Activated T-cell treated with anti-CD3 and anti-CD28 coated beads, Interleukin-2, amount 50 U/mL, for 72 hours (primary cell): Measurements from ENCODE around the gene RPL32. TPM values are rescaled to one million over a fixed set of nuclear protein-coding genes. Genes with fewer than 3 reads are reported as not detected.

Experiments used
- ATAC-seq, 2 donors: fragments of 150-1000 bp; cut with Tn5 transposase; replicated peaks in 1 of 2; 2 replicates each; pipeline ENCODE4 v1.10.0; 2021; ENCODE audit warnings: moderate library complexity in 2 of 2, mild to moderate bottlenecking in 1 of 2
- DNase-seq, 2 donors: peaks; one replicate each; pipeline ENCODE4 v3.0.0; 2021 to 2022; ENCODE audit warnings: mixed read lengths in 1 of 2
- H3K27ac Mint-ChIP-seq: one replicate; pipeline ENCODE4 v1.8.0; 2022; ENCODE audit warnings: mild to moderate bottlenecking, moderate library complexity, mixed read lengths
- H3K27me3 Mint-ChIP-seq: one replicate; pipeline ENCODE4 v1.8.0; 2022; ENCODE audit warnings: low read depth, mixed read lengths
- H3K36me3 Mint-ChIP-seq, 2 donors: one replicate each; pipeline ENCODE4 v1.8.0; 2022; ENCODE audit warnings: mixed read lengths in 2 of 2, mild to moderate bottlenecking in 1 of 2; ENCODE audit not compliant: insufficient read depth in 2 of 2
- H3K4me1 Mint-ChIP-seq: one replicate; pipeline ENCODE4 v1.8.0; 2022; ENCODE audit warnings: low read depth, mixed read lengths
- H3K4me3 Mint-ChIP-seq, 2 donors: one replicate each; pipeline ENCODE4 v1.8.0; 2022; ENCODE audit warnings: mild to moderate bottlenecking in 2 of 2, mixed read lengths in 2 of 2, moderate library complexity in 2 of 2
- H3K9me3 Mint-ChIP-seq, 2 donors: one replicate each; pipeline ENCODE4 v1.8.0; 2022; ENCODE audit warnings: mixed read lengths in 2 of 2
- total RNA-seq, 2 donors: library from RNA; stranded (reverse); gene quantifications; one replicate each; pipeline ENCODE4 v1.2.3, GENCODE V29; 2022

RPL32 gene
- total RNA-seq, 2 donors from 2014 or later = 2,781 to 2,931 TPM

GRCh38 chr3:12878141-12878574, 36.8 kb upstream of the RPL32 start:
- Mint-ChIP-seq H3K4me1 (no peaks in the 10 kb centered on the region), H3K27ac (no peak overlapping the region), H3K36me3 (no peaks in the 10 kb centered on the region), H3K9me3 (no peaks in the 10 kb centered on the region), H3K4me3 (no peak overlapping the region), H3K27me3 (peaks cover 15% of the 10 kb centered on the region)
- no peak for ATAC-seq
- DNase-seq = no peak

- no peak for ATAC-seq
- H3K4me1 Mint-ChIP-seq = no peaks in the 10 kb centered on the region
- H3K36me3 Mint-ChIP-seq = no peaks in the 10 kb centered on the region
- no peak overlapping the region for H3K27ac Mint-ChIP-seq
- H3K9me3 Mint-ChIP-seq = no peaks in the 10 kb centered on the region
- no peak for DNase-seq
- H3K27me3 Mint-ChIP-seq = peaks cover 15% of the 10 kb centered on the region
- no peak overlapping the region for H3K4me3 Mint-ChIP-seq
These were observed 35.7 kb upstream of the RPL32 start for GRCh38 chr3:12877040-12877439.

- no peaks in the 10 kb centered on the region for H3K4me1 Mint-ChIP-seq
These were observed 34.8 kb upstream of the RPL32 start for GRCh38 chr3:12875857-12876836.

GRCh38 chr3:12871404-12871983, 30.1 kb upstream of the RPL32 start:
- ATAC-seq = no peak

More at GRCh38 chr3:12875857-12876836, 34.8 kb upstream of the RPL32 start:
- Mint-ChIP-seq H3K36me3 (no peaks in the 10 kb centered on the region), H3K4me3 (peak overlapping the region in 1 of 2 donors; percentile 24), H3K27ac (no peak overlapping the region), H3K9me3 (no peaks in the 10 kb centered on the region), H3K27me3 (peaks cover 18% of the 10 kb centered on the region)
- ATAC-seq (peak; percentile 62 to 68), DNase-seq (peak; percentile 19 to 35)

GRCh38 chr3:12870942-12871341, 29.6 kb upstream of the RPL32 start:
- H3K4me3 Mint-ChIP-seq = peak overlapping the region in 1 of 2 donors; percentile 36
- no peak overlapping the region for H3K27ac Mint-ChIP-seq
- no peaks in the 10 kb centered on the region for H3K9me3 Mint-ChIP-seq
- DNase-seq (peak; percentile 12 to 29), ATAC-seq (peak in 1 of 2 donors; percentile 47)
- peaks cover 43% of the 10 kb centered on the region for H3K27me3 Mint-ChIP-seq
- H3K4me1 Mint-ChIP-seq = peaks cover 10% of the 10 kb centered on the region
- H3K36me3 Mint-ChIP-seq = no peaks in the 10 kb centered on the region

More at GRCh38 chr3:12871404-12871983, 30.1 kb upstream of the RPL32 start:
- Mint-ChIP-seq H3K4me1 (peaks cover 10% of the 10 kb centered on the region), H3K4me3 (no peak overlapping the region), H3K36me3 (no peaks in the 10 kb centered on the region), H3K27ac (no peak overlapping the region), H3K27me3 (peaks cover 43% of the 10 kb centered on the region), H3K9me3 (no peaks in the 10 kb centered on the region)
- DNase-seq = no peak

- peaks cover 29% of the 10 kb centered on the region for H3K27me3 Mint-ChIP-seq
- ATAC-seq (peak; percentile 63 to 65), DNase-seq (peak; percentile 53 to 58)
- peaks cover 2% of the 10 kb centered on the region in 2 donors for H3K36me3 Mint-ChIP-seq
- peaks cover 10% of the 10 kb centered on the region for H3K4me1 Mint-ChIP-seq
- peak overlapping the region; percentile 86 to 93 for H3K4me3 Mint-ChIP-seq
- H3K9me3 Mint-ChIP-seq = peaks cover 0 to 2% of the 10 kb centered on the region in 2 donors
- no peak overlapping the region for H3K27ac Mint-ChIP-seq
These were observed 27.8 kb upstream of the RPL32 start for GRCh38 chr3:12869035-12869621.

GRCh38 chr3:12868039-12869034, 27.0 kb upstream of the RPL32 start:
- Mint-ChIP-seq H3K9me3 (peaks cover 0 to 2% of the 10 kb centered on the region in 2 donors), H3K27ac (no peak overlapping the region), H3K36me3 (peaks cover 2% of the 10 kb centered on the region in 2 donors), H3K4me1 (peaks cover 10% of the 10 kb centered on the region), H3K27me3 (peaks cover 29% of the 10 kb centered on the region), H3K4me3 (peak overlapping the region; percentile 86 to 93)
- peak; percentile 68 to 76 for ATAC-seq
- peak; percentile 64 to 67 for DNase-seq

- DNase-seq (no peak), ATAC-seq (no peak)
- H3K36me3 Mint-ChIP-seq = peaks cover 2% of the 10 kb centered on the region in 2 donors
- peaks cover 29% of the 10 kb centered on the region for H3K27me3 Mint-ChIP-seq
- H3K4me3 Mint-ChIP-seq = no peak overlapping the region
- no peak overlapping the region for H3K27ac Mint-ChIP-seq
- peaks cover 0 to 2% of the 10 kb centered on the region in 2 donors for H3K9me3 Mint-ChIP-seq
- H3K4me1 Mint-ChIP-seq = peaks cover 10% of the 10 kb centered on the region
These were observed 25.5 kb upstream of the RPL32 start for GRCh38 chr3:12866836-12867235.

GRCh38 chr3:12865271-12865670, 23.9 kb upstream of the RPL32 start:
- no peak overlapping the region for H3K27ac Mint-ChIP-seq
- H3K36me3 Mint-ChIP-seq = peaks cover 2% of the 10 kb centered on the region in 2 donors
- H3K4me3 Mint-ChIP-seq = no peak overlapping the region
- H3K4me1 Mint-ChIP-seq = peaks cover 10% of the 10 kb centered on the region
- peaks cover 18% of the 10 kb centered on the region for H3K27me3 Mint-ChIP-seq
- no peak for ATAC-seq
- H3K9me3 Mint-ChIP-seq = peaks cover 0 to 2% of the 10 kb centered on the region in 2 donors
- no peak for DNase-seq

- no peaks in the 10 kb centered on the region for H3K4me1 Mint-ChIP-seq
- H3K27me3 Mint-ChIP-seq = no peaks in the 10 kb centered on the region
- no peak for ATAC-seq
- H3K4me3 Mint-ChIP-seq = no peak overlapping the region
- no peak overlapping the region for H3K27ac Mint-ChIP-seq
- peaks cover 2% of the 10 kb centered on the region in 2 donors for H3K36me3 Mint-ChIP-seq
- DNase-seq = no peak
- H3K9me3 Mint-ChIP-seq = peaks cover 0 to 2% of the 10 kb centered on the region in 2 donors
These were observed 21.0 kb upstream of the RPL32 start for GRCh38 chr3:12862387-12862786.

- Mint-ChIP-seq H3K4me1 (no peaks in the 10 kb centered on the region), H3K27me3 (no peaks in the 10 kb centered on the region), H3K9me3 (peaks cover 0 to 2% of the 10 kb centered on the region in 2 donors), H3K27ac (no peak overlapping the region), H3K36me3 (peaks cover 2% of the 10 kb centered on the region in 2 donors), H3K4me3 (no peak overlapping the region)
- ATAC-seq = no peak
- DNase-seq = no peak
These were observed 20.2 kb upstream of the RPL32 start for GRCh38 chr3:12861611-12862010.

GRCh38 chr3:12859840-12860239, 18.5 kb upstream of the RPL32 start:
- DNase-seq (no peak), ATAC-seq (no peak)
- no peak overlapping the region for H3K27ac Mint-ChIP-seq
- H3K4me1 Mint-ChIP-seq = no peaks in the 10 kb centered on the region
- no peaks in the 10 kb centered on the region for H3K36me3 Mint-ChIP-seq
- H3K27me3 Mint-ChIP-seq = no peaks in the 10 kb centered on the region
- no peak overlapping the region for H3K4me3 Mint-ChIP-seq
- no peaks in the 10 kb centered on the region for H3K9me3 Mint-ChIP-seq
